ENCODE results near the gene OR9Q1. TPM values are rescaled to one million over a fixed set of nuclear protein-coding genes. Genes with fewer than 3 reads are reported as not detected.

OR9Q1 gene
- total and polyA plus RNA-seq, 2 donors (not counting 1 experiment from before 2014, with no cell fraction given), result not detected

DNA sequence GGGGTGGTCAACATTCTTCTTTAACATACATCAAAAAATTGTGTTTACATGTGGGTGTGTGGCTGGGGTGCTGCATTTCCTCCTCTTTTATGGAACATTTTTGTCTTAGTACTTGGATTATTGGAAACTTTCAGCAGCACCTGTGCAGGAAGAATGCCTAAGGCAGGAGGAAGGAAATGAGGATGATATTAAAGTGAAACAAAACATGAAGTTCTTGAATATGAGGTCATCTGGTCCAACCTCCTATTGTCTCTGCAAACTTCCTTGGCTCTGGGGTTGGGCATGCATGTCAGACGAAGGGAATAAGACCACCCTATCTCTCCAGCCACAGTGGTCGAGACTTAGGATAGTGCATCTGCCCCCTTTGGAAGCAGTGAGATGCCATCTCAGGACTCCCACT lies 20.6 kb upstream of the OR9Q1 start:
- no peak for TF ChIP-seq EZH2 (IDR thresholded peaks at IDR 0.05; ENCODE audit: low read length, missing control alignments)
- TF ChIP-seq, protein P1, sequence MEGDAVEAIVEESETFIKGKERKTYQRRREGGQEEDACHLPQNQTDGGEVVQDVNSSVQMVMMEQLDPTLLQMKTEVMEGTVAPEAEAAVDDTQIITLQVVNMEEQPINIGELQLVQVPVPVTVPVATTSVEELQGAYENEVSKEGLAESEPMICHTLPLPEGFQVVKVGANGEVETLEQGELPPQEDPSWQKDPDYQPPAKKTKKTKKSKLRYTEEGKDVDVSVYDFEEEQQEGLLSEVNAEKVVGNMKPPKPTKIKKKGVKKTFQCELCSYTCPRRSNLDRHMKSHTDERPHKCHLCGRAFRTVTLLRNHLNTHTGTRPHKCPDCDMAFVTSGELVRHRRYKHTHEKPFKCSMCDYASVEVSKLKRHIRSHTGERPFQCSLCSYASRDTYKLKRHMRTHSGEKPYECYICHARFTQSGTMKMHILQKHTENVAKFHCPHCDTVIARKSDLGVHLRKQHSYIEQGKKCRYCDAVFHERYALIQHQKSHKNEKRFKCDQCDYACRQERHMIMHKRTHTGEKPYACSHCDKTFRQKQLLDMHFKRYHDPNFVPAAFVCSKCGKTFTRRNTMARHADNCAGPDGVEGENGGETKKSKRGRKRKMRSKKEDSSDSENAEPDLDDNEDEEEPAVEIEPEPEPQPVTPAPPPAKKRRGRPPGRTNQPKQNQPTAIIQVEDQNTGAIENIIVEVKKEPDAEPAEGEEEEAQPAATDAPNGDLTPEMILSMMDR (conservative IDR thresholded peaks at IDR 0.05 in 1 of 2, IDR thresholded peaks at IDR 0.05 in 1 of 2; ENCODE audit: low read depth in 1 of 2, low read length in 2 of 2), result no peak
- no peaks in the 10 kb centered on the region for H4K20me1 ChIP-seq (ENCODE audit: control insufficient read depth, extremely low read depth, insufficient read depth, low read length)
- H3K79me2 ChIP-seq (ENCODE audit: control insufficient read depth, insufficient read depth, low read length), result no peaks in the 10 kb centered on the region
- no peaks in the 10 kb centered on the region for H3K36me3 ChIP-seq (ENCODE audit: control insufficient read depth, insufficient read depth, low read length)
- H3K9me3 ChIP-seq (ENCODE audit: control insufficient read depth, insufficient read depth, low read depth, low read length), result no peaks in the 10 kb centered on the region
- no peak overlapping the region for H2AFZ ChIP-seq (ENCODE audit: low read length)
- H3K4me2 ChIP-seq (ENCODE audit: extremely low read depth, insufficient read depth, low read length), result no peak overlapping the region
- H3K27ac ChIP-seq (ENCODE audit: insufficient read depth, low read length), result no peak overlapping the region
- H3K4me3 ChIP-seq (replicated peaks in 1 of 4; ENCODE audit: control extremely low read depth in 1 of 4, insufficient read depth in 1 of 4, low read depth in 3 of 4, low read length in 4 of 4), result no peak overlapping the region
- H3K9ac ChIP-seq (ENCODE audit: insufficient read depth, low read length), result no peak overlapping the region
- DNase-seq (ENCODE audit: low read depth in 2 of 2), result no peak
- H3K27me3 ChIP-seq (ENCODE audit: control insufficient read depth, insufficient read depth, low read length), result no peaks in the 10 kb centered on the region
- no peaks in the 10 kb centered on the region for H3K4me1 ChIP-seq (ENCODE audit: control insufficient read depth, extremely low read depth, insufficient read depth, low read length)

GRCh38 chr11:58003591-58003990 lies 20.1 kb upstream of the OR9Q1 start:
- Histone ChIP-seq H3K9ac (ENCODE audit: insufficient read depth, low read length) (no peak overlapping the region), H3K9me3 (ENCODE audit: control insufficient read depth, insufficient read depth, low read depth, low read length) (no peaks in the 10 kb centered on the region), H2AFZ (ENCODE audit: low read length) (no peak overlapping the region), H3K4me1 (ENCODE audit: control insufficient read depth, extremely low read depth, insufficient read depth, low read length) (no peaks in the 10 kb centered on the region), H3K4me2 (ENCODE audit: extremely low read depth, insufficient read depth, low read length) (no peak overlapping the region), H3K27ac (ENCODE audit: insufficient read depth, low read length) (no peak overlapping the region), H4K20me1 (ENCODE audit: control insufficient read depth, extremely low read depth, insufficient read depth, low read length) (no peaks in the 10 kb centered on the region), H3K36me3 (ENCODE audit: control insufficient read depth, insufficient read depth, low read length) (no peaks in the 10 kb centered on the region), H3K4me3 (replicated peaks in 1 of 4; ENCODE audit: control extremely low read depth in 1 of 4, insufficient read depth in 1 of 4, low read depth in 3 of 4, low read length in 4 of 4) (no peak overlapping the region), H3K79me2 (ENCODE audit: control insufficient read depth, insufficient read depth, low read length) (no peaks in the 10 kb centered on the region), H3K27me3 (ENCODE audit: control insufficient read depth, insufficient read depth, low read length) (no peaks in the 10 kb centered on the region)
- TF ChIP-seq EZH2 (IDR thresholded peaks at IDR 0.05; ENCODE audit: low read length, missing control alignments), result no peak
- TF ChIP-seq, protein P1 (conservative IDR thresholded peaks at IDR 0.05 in 1 of 2, IDR thresholded peaks at IDR 0.05 in 1 of 2; ENCODE audit: low read depth in 1 of 2, low read length in 2 of 2), result no peak
- no peak for DNase-seq (ENCODE audit: low read depth in 2 of 2)

DNA sequence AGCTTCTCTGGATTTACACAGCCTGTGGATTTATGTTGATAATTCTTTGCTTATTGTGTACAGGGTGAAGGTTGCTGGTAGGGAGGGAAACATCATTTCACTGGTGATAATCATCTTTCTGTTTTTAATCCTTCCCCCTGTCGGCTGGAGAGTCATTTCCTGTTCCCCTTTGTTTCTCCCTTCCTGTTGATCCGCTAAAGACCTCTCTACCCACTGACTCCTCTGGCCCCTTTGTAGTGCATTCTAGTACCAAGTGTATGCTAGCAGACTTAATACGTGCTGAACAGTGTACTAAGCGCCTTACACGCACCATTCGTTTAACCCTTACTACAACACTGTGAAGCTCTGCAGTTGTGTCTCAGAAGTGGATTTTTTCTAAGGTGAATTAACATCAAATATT lies 19.0 kb upstream of the OR9Q1 start:
- H3K9ac ChIP-seq (ENCODE audit: insufficient read depth, low read length), result no peak overlapping the region
- H3K9me3 ChIP-seq (ENCODE audit: control insufficient read depth, insufficient read depth, low read depth, low read length), result no peaks in the 10 kb centered on the region
- no peak for DNase-seq (ENCODE audit: low read depth in 2 of 2)
- H3K36me3 ChIP-seq (ENCODE audit: control insufficient read depth, insufficient read depth, low read length), result no peaks in the 10 kb centered on the region
- no peaks in the 10 kb centered on the region for H3K4me1 ChIP-seq (ENCODE audit: control insufficient read depth, extremely low read depth, insufficient read depth, low read length)
- H4K20me1 ChIP-seq (ENCODE audit: control insufficient read depth, extremely low read depth, insufficient read depth, low read length), result no peaks in the 10 kb centered on the region
- no peak overlapping the region for H3K27ac ChIP-seq (ENCODE audit: insufficient read depth, low read length)
- H3K4me2 ChIP-seq (ENCODE audit: extremely low read depth, insufficient read depth, low read length), result no peak overlapping the region
- H2AFZ ChIP-seq (ENCODE audit: low read length), result no peak overlapping the region
- H3K4me3 ChIP-seq (replicated peaks in 1 of 4; ENCODE audit: control extremely low read depth in 1 of 4, insufficient read depth in 1 of 4, low read depth in 3 of 4, low read length in 4 of 4), result no peak overlapping the region
- H3K27me3 ChIP-seq (ENCODE audit: control insufficient read depth, insufficient read depth, low read length), result no peaks in the 10 kb centered on the region
- H3K79me2 ChIP-seq (ENCODE audit: control insufficient read depth, insufficient read depth, low read length), result no peaks in the 10 kb centered on the region
- TF ChIP-seq, protein P1 (conservative IDR thresholded peaks at IDR 0.05 in 1 of 2, IDR thresholded peaks at IDR 0.05 in 1 of 2; ENCODE audit: low read depth in 1 of 2, low read length in 2 of 2), result no peak
- TF ChIP-seq EZH2 (IDR thresholded peaks at IDR 0.05; ENCODE audit: low read length, missing control alignments), result no peak

Measured in fibroblast of lung (primary cell).